ENCODE results near the gene C17orf50. TPM values are rescaled to one million over a fixed set of nuclear protein-coding genes. Genes with fewer than 3 reads are reported as not detected.

Gene C17orf50
- total RNA-seq, 3 donors from 2014 or later: not detected

- intact Hi-C loops (cut with DNase I; ENCODE audit: low total_unique reads): no loop called here
- Histone ChIP-seq H3K27ac (no peak overlapping the region), H3K4me1 (no peaks in the 10 kb centered on the region), H3K27me3 (no peaks in the 10 kb centered on the region), H3K4me3 (no peak overlapping the region), H3K9me3 (no peaks in the 10 kb centered on the region), H3K36me3 (no peaks in the 10 kb centered on the region)
- DNase-seq (ENCODE audit: low spot score in 2 of 2): no peak
- TF ChIP-seq POLR2A (IDR thresholded peaks at IDR 0.05) (no peak), POLR2AphosphoS5 (IDR thresholded peaks at IDR 0.05) (no peak), CTCF (IDR thresholded peaks at IDR 0.05) (no peak)
Measured at GRCh38 chr17:35773129-35773528, 12.4 kb downstream of the C17orf50 start.

GRCh38 chr17:35773679-35774425 is 13.2 kb downstream of the C17orf50 start:
- Histone ChIP-seq H3K36me3 (no peaks in the 10 kb centered on the region), H3K27ac (no peak overlapping the region), H3K27me3 (no peaks in the 10 kb centered on the region), H3K4me1 (no peaks in the 10 kb centered on the region), H3K9me3 (no peaks in the 10 kb centered on the region), H3K4me3 (no peak overlapping the region)
- DNase-seq (ENCODE audit: low spot score in 2 of 2): no peak
- intact Hi-C loops (cut with DNase I; ENCODE audit: low total_unique reads): no loop called here
- TF ChIP-seq CTCF (IDR thresholded peaks at IDR 0.05) (no peak), POLR2AphosphoS5 (IDR thresholded peaks at IDR 0.05) (no peak), POLR2A (IDR thresholded peaks at IDR 0.05) (no peak)

DNA sequence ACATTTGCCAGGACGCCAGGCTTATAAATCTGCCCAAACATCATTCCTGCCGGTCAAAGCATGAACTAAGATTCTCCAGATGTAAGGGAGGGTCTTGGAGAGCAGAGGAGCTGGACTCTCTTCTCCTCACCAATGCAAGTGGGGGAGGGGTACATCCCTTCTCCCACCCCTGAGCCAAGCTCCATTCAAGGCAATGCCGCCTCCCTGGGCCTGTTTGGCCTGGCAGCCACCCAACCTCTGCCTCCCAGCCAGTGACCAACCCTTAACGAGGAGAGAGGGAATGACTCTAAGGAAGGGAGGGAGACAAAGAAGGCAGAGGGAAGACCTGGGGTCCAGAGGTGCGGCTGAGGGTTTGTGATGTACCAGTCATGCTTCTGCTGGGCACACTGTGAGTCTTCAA is 13.8 kb downstream of the C17orf50 start:
- Histone ChIP-seq H3K9me3 (no peaks in the 10 kb centered on the region), H3K36me3 (no peaks in the 10 kb centered on the region), H3K27ac (no peak overlapping the region), H3K4me3 (no peak overlapping the region), H3K4me1 (no peaks in the 10 kb centered on the region), H3K27me3 (no peaks in the 10 kb centered on the region)
- intact Hi-C loops (cut with DNase I; ENCODE audit: low total_unique reads): no loop called here
- TF ChIP-seq CTCF (IDR thresholded peaks at IDR 0.05) (no peak), POLR2A (IDR thresholded peaks at IDR 0.05) (no peak), POLR2AphosphoS5 (IDR thresholded peaks at IDR 0.05) (no peak)
- no peak for DNase-seq (ENCODE audit: low spot score in 2 of 2)

- intact Hi-C loops (cut with DNase I; ENCODE audit: low total_unique reads): no loop called here
- Histone ChIP-seq H3K4me1 (no peaks in the 10 kb centered on the region), H3K9me3 (no peaks in the 10 kb centered on the region), H3K36me3 (no peaks in the 10 kb centered on the region), H3K27ac (no peak overlapping the region), H3K27me3 (no peaks in the 10 kb centered on the region), H3K4me3 (no peak overlapping the region)
- DNase-seq (ENCODE audit: low spot score in 2 of 2): no peak
- no peak for TF ChIP-seq POLR2A (IDR thresholded peaks at IDR 0.05)
- no peak for TF ChIP-seq CTCF (IDR thresholded peaks at IDR 0.05)
- no peak for TF ChIP-seq POLR2AphosphoS5 (IDR thresholded peaks at IDR 0.05)
Measured at GRCh38 chr17:35775039-35775438, 14.4 kb downstream of the C17orf50 start.

GRCh38 chr17:35775583-35775982 is 14.9 kb downstream of the C17orf50 start:
- intact Hi-C loops (cut with DNase I; ENCODE audit: low total_unique reads): no loop called here
- Histone ChIP-seq H3K4me1 (no peaks in the 10 kb centered on the region), H3K36me3 (no peaks in the 10 kb centered on the region), H3K4me3 (no peak overlapping the region), H3K9me3 (no peaks in the 10 kb centered on the region), H3K27me3 (no peaks in the 10 kb centered on the region), H3K27ac (no peak overlapping the region)
- DNase-seq (ENCODE audit: low spot score in 2 of 2): no peak
- TF ChIP-seq POLR2AphosphoS5 (IDR thresholded peaks at IDR 0.05) (no peak), CTCF (IDR thresholded peaks at IDR 0.05) (no peak), POLR2A (IDR thresholded peaks at IDR 0.05) (no peak)

Data from breast epithelium (tissue), 4 donors.